ENCODE measurements around the gene ERBB4. TPM values are rescaled to one million over a fixed set of nuclear protein-coding genes. Genes with fewer than 3 reads are reported as not detected.

Gene ERBB4
- polyA plus RNA-seq, 1 of the 3 experiments (the other 2 are of a cell fraction): 0.05 TPM

DNA sequence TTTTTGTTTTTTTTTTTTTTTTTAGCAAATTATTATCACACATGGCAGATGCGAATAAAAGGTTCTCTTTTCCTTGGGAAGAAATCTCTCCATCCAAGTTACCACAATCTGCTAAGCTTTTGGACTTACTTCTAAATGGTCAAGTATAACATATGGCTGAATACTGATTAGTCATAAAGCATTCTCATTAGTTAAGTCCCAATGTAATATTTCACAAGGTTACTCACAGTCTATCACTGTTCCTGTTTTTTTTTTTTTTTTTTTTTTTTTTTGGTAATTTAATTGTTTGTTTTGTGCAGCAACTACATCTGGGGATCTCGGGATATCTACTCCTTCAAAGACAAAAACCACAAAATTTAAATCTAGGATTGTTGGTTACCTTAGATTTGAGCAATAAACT, 1210.5 kb downstream of the ERBB4 start:
- no peak overlapping the region for H2AFZ ChIP-seq (ENCODE audit: low read depth)

More for the DNA sequence above, 1210.5 kb downstream of the ERBB4 start:
- H3K27me3 ChIP-seq (ENCODE audit: insufficient read depth): no peaks in the 10 kb centered on the region
- DNase-seq: no peak
- ChIA-PET POLR2A (no interaction called here), CTCF (no interaction called here)
- H3K9me2 ChIP-seq: no peaks in the 10 kb centered on the region
- H3K4me1 ChIP-seq (ENCODE audit: control insufficient read depth in 1 of 2, insufficient read depth in 2 of 2, low read depth in 1 of 2, low read length in 1 of 2): no peaks in the 10 kb centered on the region
- no peak overlapping the region for H3K4me3 ChIP-seq (ENCODE audit: low read depth in 2 of 2, low read length in 1 of 2)
- 51% methylated on average over 2 of the region's 2 CpGs for WGBS (ENCODE audit: low lambda C conversion rate)
- no peaks in the 10 kb centered on the region for H3F3A ChIP-seq (replicated peaks; ENCODE audit: insufficient read depth)
- no peak overlapping the region for H3K4me2 ChIP-seq
- TF ChIP-seq EZH2phosphoT487 (IDR thresholded peaks at IDR 0.05; ENCODE audit: borderline replicate concordance, low read depth) (no peak), SIN3A (IDR thresholded peaks at IDR 0.05; ENCODE audit: borderline replicate concordance, low read depth, low read length) (no peak), MXI1 (IDR thresholded peaks at IDR 0.05; ENCODE audit: low read depth, low read length) (no peak), RCOR1 (IDR thresholded peaks at IDR 0.05; ENCODE audit: low read length) (no peak), TEAD4 (IDR thresholded peaks at IDR 0.05; ENCODE audit: borderline replicate concordance, insufficient read depth) (no peak), CHD2 (IDR thresholded peaks at IDR 0.05; ENCODE audit: low read length, partially characterized antibody) (no peak)
- H3K9me3 ChIP-seq: no peaks in the 10 kb centered on the region
- H3K36me3 ChIP-seq (replicated peaks in 1 of 2; ENCODE audit: control insufficient read depth in 1 of 2, insufficient read depth in 2 of 2, low read length in 1 of 2): no peaks in the 10 kb centered on the region
- no peak overlapping the region for H3K9ac ChIP-seq
- H3K79me2 ChIP-seq (ENCODE audit: insufficient read depth): no peaks in the 10 kb centered on the region
- no peaks in the 10 kb centered on the region for H4K20me1 ChIP-seq (ENCODE audit: insufficient read depth)
- no peak overlapping the region for H3K27ac ChIP-seq (ENCODE audit: low read depth in 2 of 2, low read length in 1 of 2)

Small RNA genes within 50 kb of the gene (small RNA-seq; reads per million reads assigned to genes)
- gene MIR548F2 (0 reads per million in 7 experiments), gene RNA5SP119 (0 to 2.1 (median 0) reads per million in 7 experiments)

Data from SK-N-SH (cell line).